ENCODE results near the gene MACC1.
"Not testable (repeated sequence)": the region's sequence is repeated elsewhere in the genome, so short reads cannot be mapped to it uniquely, and the experiment has no call there.

Gene MACC1

DNA sequence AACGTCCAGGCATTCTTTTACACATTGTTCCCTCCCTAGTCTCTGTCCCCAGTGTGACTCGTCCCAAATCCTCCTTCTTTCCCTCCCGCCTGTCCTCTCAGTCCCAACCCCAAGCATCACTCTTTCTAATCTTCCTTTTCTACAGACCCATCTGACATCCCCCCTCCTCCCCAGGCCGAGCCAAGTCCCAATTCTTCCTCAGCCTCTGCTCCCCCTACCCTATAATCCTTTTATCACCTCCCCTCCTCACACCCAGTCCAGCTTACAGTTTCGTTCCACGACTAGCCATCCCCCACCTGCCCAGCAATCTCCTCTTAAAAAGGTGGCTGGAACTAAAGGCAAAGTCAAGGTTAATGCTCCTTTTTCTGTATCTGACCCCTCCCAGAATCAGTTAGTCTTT, 95.1 kb downstream of the MACC1 start:
- Histone ChIP-seq H3K27ac (ENCODE audit: low read depth in 2 of 2, low read length in 2 of 2) (no peak overlapping the region), H3K27me3 (ENCODE audit: control insufficient read depth in 2 of 2, insufficient read depth in 2 of 2, low read length in 2 of 2) (no peaks in the 10 kb centered on the region), H3K4me3 (ENCODE audit: low read length in 2 of 2) (no peak overlapping the region), H3K4me1 (ENCODE audit: control insufficient read depth in 2 of 2, insufficient read depth in 2 of 2, low read length in 2 of 2) (no peaks in the 10 kb centered on the region), H3K36me3 (ENCODE audit: control insufficient read depth in 2 of 2, insufficient read depth in 2 of 2, low read length in 2 of 2) (no peaks in the 10 kb centered on the region), H3K9ac (ENCODE audit: low read depth in 1 of 2, low read length in 2 of 2) (no peak overlapping the region), H3K9me3 (ENCODE audit: control insufficient read depth in 2 of 2, low read length in 2 of 2) (no peaks in the 10 kb centered on the region)

DNA sequence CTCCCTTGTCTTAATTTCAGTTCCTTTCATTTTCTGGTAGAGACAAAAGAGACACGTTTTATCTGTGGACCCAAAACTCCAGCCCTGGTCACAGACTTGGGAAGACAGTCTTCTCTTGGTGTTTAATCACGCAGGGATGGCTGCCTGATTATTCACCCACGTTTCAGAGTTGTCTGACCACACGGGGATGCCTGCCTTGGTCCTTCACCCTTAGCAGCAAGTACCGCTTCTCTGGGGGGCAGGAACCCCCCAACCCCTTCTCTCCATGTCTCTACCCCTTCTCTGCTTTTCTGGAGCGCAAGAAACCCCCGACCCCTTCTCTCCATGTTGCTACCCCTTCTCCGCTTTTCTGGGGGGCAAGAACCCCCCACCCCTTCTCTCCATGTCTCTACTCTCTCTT, 95.8 kb downstream of the MACC1 start:
- Histone ChIP-seq H3K4me3 (ENCODE audit: low read length in 2 of 2) (no peak overlapping the region), H3K4me1 (ENCODE audit: control insufficient read depth in 2 of 2, insufficient read depth in 2 of 2, low read length in 2 of 2) (no peaks in the 10 kb centered on the region), H3K36me3 (ENCODE audit: control insufficient read depth in 2 of 2, insufficient read depth in 2 of 2, low read length in 2 of 2) (no peaks in the 10 kb centered on the region), H3K9ac (ENCODE audit: low read depth in 1 of 2, low read length in 2 of 2) (no peak overlapping the region), H3K9me3 (ENCODE audit: control insufficient read depth in 2 of 2, low read length in 2 of 2) (no peaks in the 10 kb centered on the region), H3K27me3 (ENCODE audit: control insufficient read depth in 2 of 2, insufficient read depth in 2 of 2, low read length in 2 of 2) (no peaks in the 10 kb centered on the region), H3K27ac (ENCODE audit: low read depth in 2 of 2, low read length in 2 of 2) (no peak overlapping the region)

DNA sequence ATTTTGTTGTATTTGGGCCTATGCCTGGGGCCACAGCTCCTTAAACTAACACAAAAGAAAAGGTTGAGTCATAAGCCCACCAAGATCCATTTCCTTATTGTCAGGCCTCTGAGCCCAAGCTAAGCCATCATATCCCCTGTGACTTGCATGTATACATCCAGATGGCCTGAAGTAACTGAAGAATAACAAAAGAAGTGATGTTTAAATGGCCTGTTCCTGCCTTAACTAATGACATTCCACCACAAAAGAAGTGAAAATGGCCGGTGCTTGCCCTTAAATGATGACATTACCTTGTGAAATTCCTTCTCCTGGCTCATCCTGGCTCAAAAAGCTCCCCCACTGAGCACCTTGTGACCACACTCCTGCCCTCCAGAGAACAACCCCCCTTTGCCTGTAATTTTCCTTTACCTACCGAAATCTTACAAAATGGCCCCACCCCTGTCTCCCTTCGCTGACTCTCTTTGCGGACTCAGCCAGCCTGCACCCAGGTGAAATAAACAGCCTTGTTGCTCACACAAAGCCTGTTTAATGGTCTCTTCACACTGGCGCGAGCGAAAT, 96.5 kb downstream of the MACC1 start:
- H3K9ac ChIP-seq (ENCODE audit: low read depth in 1 of 2, low read length in 2 of 2); H3K4me1 ChIP-seq (ENCODE audit: control insufficient read depth in 2 of 2, insufficient read depth in 2 of 2, low read length in 2 of 2); H3K36me3 ChIP-seq (ENCODE audit: control insufficient read depth in 2 of 2, insufficient read depth in 2 of 2, low read length in 2 of 2); H3K9me3 ChIP-seq (ENCODE audit: control insufficient read depth in 2 of 2, low read length in 2 of 2); H3K4me3 ChIP-seq (ENCODE audit: low read length in 2 of 2); H3K27me3 ChIP-seq (ENCODE audit: control insufficient read depth in 2 of 2, insufficient read depth in 2 of 2, low read length in 2 of 2); H3K27ac ChIP-seq (ENCODE audit: low read depth in 2 of 2, low read length in 2 of 2): not testable (repeated sequence)

DNA sequence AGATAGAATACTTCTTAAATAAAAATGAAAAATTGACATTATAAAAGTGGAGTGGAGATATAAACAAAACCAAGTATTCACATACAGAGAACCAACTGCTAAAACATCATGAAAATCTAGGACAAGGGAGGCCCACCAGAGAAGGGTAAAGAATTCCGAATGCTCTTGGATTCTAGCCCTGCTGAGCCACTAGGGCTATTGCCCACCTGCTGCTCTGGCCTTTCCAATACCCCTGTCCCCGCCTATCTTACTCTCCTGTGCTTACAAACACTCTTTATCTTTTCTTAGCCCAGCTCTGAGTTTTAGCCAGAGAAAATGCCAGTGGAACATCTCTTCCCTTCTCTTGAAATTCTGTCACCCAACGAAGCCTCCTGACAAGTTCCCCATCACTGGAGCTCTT, 100.3 kb downstream of the MACC1 start:
- no peaks in the 10 kb centered on the region for H3K9me3 ChIP-seq (ENCODE audit: control insufficient read depth in 2 of 2, low read length in 2 of 2)
- no peaks in the 10 kb centered on the region for H3K27me3 ChIP-seq (ENCODE audit: control insufficient read depth in 2 of 2, insufficient read depth in 2 of 2, low read length in 2 of 2)
- H3K36me3 ChIP-seq (ENCODE audit: control insufficient read depth in 2 of 2, insufficient read depth in 2 of 2, low read length in 2 of 2) = no peaks in the 10 kb centered on the region
- H3K4me3 ChIP-seq (ENCODE audit: low read length in 2 of 2) = no peak overlapping the region
- H3K9ac ChIP-seq (ENCODE audit: low read depth in 1 of 2, low read length in 2 of 2) = no peak overlapping the region
- H3K27ac ChIP-seq (ENCODE audit: low read depth in 2 of 2, low read length in 2 of 2) = no peak overlapping the region
- peaks cover 0 to 6% of the 10 kb centered on the region in 2 donors for H3K4me1 ChIP-seq (ENCODE audit: control insufficient read depth in 2 of 2, insufficient read depth in 2 of 2, low read length in 2 of 2)

DNA sequence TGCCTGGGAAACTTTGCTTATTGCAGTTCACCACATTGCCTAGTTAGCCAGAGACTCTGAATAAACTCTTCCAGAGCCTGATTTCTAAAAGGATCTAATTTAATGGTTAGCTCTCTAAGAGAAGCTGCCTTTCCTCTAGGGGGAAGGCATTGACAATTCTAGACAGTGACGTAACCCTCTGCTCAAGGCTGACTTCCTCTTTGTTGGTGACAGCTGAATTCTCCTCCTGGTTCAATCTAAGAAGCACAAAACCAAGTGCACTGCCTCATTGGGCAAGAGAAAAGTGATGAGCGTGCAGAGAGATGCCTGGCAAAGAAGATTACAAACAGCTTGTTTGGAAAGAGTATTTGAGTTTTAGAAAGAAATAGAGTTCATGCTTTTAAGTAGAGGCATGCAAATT, 102.7 kb downstream of the MACC1 start:
- Histone ChIP-seq H3K4me3 (ENCODE audit: low read length in 2 of 2) (no peak overlapping the region), H3K36me3 (ENCODE audit: control insufficient read depth in 2 of 2, insufficient read depth in 2 of 2, low read length in 2 of 2) (no peaks in the 10 kb centered on the region), H3K4me1 (ENCODE audit: control insufficient read depth in 2 of 2, insufficient read depth in 2 of 2, low read length in 2 of 2) (peaks cover 0 to 6% of the 10 kb centered on the region in 2 donors), H3K9me3 (ENCODE audit: control insufficient read depth in 2 of 2, low read length in 2 of 2) (no peaks in the 10 kb centered on the region), H3K9ac (ENCODE audit: low read depth in 1 of 2, low read length in 2 of 2) (no peak overlapping the region), H3K27me3 (ENCODE audit: control insufficient read depth in 2 of 2, insufficient read depth in 2 of 2, low read length in 2 of 2) (no peaks in the 10 kb centered on the region), H3K27ac (ENCODE audit: low read depth in 2 of 2, low read length in 2 of 2) (no peak overlapping the region)

DNA sequence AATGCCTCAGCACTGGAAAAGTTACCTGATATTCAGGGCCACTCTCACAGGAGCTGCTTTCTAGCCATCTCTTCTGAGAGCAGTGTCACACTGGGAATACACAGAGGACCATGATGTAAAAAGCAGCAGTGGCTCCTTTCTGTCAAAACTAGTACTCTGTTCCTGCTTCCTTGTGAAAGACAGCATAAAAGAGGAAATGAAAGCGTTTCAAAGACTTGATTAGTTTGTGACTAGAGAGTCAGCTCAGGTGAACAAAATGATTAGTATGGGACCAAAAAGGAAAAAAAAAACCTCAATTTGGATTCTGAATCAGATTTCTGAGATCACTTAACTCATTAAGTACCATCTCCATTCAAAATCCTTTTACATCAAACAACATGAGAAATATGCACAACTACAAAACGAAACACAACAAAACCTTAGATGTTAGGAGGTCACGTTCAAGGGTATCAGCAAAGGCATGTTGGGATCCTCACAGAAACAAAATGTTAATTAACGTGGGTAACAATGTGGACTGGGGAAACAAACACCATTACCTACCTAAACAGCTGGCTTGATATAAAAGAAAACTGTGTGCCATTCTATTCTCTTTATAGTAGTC, 103.7 kb downstream of the MACC1 start:
- H3K9ac ChIP-seq (ENCODE audit: low read depth in 1 of 2, low read length in 2 of 2) = no peak overlapping the region
- peaks cover 0 to 6% of the 10 kb centered on the region in 2 donors for H3K4me1 ChIP-seq (ENCODE audit: control insufficient read depth in 2 of 2, insufficient read depth in 2 of 2, low read length in 2 of 2)
- H3K36me3 ChIP-seq (ENCODE audit: control insufficient read depth in 2 of 2, insufficient read depth in 2 of 2, low read length in 2 of 2) = no peaks in the 10 kb centered on the region
- H3K9me3 ChIP-seq (ENCODE audit: control insufficient read depth in 2 of 2, low read length in 2 of 2) = no peaks in the 10 kb centered on the region
- no peak overlapping the region for H3K27ac ChIP-seq (ENCODE audit: low read depth in 2 of 2, low read length in 2 of 2)
- no peak overlapping the region for H3K4me3 ChIP-seq (ENCODE audit: low read length in 2 of 2)
- H3K27me3 ChIP-seq (ENCODE audit: control insufficient read depth in 2 of 2, insufficient read depth in 2 of 2, low read length in 2 of 2) = no peaks in the 10 kb centered on the region

DNA sequence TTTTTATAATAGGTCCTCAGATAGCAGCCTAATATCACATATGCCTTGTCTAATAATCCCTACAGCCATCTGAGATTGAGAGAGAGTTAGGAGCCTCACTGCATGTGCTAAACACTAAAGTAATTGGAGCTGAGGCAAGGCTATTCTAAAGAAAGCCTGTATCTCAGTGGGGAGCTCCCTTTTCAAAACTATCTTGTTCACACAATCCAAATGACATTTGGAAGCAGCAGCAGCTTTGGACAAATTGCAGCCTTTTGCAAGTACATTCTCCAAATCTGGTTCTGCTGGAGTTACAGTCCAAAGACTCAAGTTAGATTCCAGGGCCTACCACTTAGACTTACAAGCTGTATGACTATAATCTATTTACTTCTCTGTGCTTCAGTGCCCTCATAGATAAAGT, 104.5 kb downstream of the MACC1 start:
- Histone ChIP-seq H3K27me3 (ENCODE audit: control insufficient read depth in 2 of 2, insufficient read depth in 2 of 2, low read length in 2 of 2) (no peaks in the 10 kb centered on the region), H3K27ac (ENCODE audit: low read depth in 2 of 2, low read length in 2 of 2) (no peak overlapping the region)

DNA sequence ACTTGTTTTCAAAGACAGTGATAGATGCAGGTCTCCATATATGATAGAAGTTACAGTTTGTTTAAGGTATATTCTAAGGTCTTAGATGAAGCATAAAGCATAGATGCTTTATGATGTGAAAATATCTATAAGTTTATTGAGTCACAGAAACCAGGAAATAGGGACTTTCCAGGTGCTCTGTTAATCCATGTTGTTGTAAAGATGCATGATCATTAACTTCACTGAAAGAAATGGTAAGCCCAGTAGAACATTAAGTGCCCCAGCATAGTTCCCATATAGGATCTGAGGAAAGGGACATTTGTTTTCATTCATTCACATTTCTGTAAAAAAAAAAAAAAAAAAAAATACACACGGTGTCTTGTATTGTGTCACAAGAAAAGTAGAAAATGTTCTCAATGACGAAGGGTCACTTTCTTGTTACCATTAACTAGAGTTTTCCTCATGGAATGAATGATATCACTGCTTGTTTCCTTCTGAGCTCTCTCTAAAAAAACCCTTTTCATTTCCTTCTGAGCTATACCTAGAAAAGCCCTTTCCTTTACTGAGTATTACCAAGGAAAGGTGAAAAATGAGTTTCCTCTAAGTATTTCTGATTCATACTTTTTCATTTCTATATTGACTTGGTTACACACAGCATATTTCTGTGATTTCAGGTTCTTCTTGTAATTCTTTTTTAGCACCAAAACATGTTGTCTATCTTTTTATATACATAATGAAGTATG, 105.2 kb downstream of the MACC1 start:
- Histone ChIP-seq H3K9me3 (ENCODE audit: control insufficient read depth in 2 of 2, low read length in 2 of 2) (no peaks in the 10 kb centered on the region), H3K4me1 (ENCODE audit: control insufficient read depth in 2 of 2, insufficient read depth in 2 of 2, low read length in 2 of 2) (peaks cover 0 to 9% of the 10 kb centered on the region in 2 donors), H3K27me3 (ENCODE audit: control insufficient read depth in 2 of 2, insufficient read depth in 2 of 2, low read length in 2 of 2) (no peaks in the 10 kb centered on the region), H3K9ac (ENCODE audit: low read depth in 1 of 2, low read length in 2 of 2) (no peak overlapping the region), H3K4me3 (ENCODE audit: low read length in 2 of 2) (no peak overlapping the region), H3K36me3 (ENCODE audit: control insufficient read depth in 2 of 2, insufficient read depth in 2 of 2, low read length in 2 of 2) (no peaks in the 10 kb centered on the region), H3K27ac (ENCODE audit: low read depth in 2 of 2, low read length in 2 of 2) (no peak overlapping the region)

More for the DNA sequence above, 104.5 kb downstream of the MACC1 start:
- Histone ChIP-seq H3K9me3 (ENCODE audit: control insufficient read depth in 2 of 2, low read length in 2 of 2) (no peaks in the 10 kb centered on the region), H3K9ac (ENCODE audit: low read depth in 1 of 2, low read length in 2 of 2) (no peak overlapping the region), H3K4me3 (ENCODE audit: low read length in 2 of 2) (no peak overlapping the region), H3K36me3 (ENCODE audit: control insufficient read depth in 2 of 2, insufficient read depth in 2 of 2, low read length in 2 of 2) (no peaks in the 10 kb centered on the region), H3K4me1 (ENCODE audit: control insufficient read depth in 2 of 2, insufficient read depth in 2 of 2, low read length in 2 of 2) (peaks cover 0 to 6% of the 10 kb centered on the region in 2 donors)

DNA sequence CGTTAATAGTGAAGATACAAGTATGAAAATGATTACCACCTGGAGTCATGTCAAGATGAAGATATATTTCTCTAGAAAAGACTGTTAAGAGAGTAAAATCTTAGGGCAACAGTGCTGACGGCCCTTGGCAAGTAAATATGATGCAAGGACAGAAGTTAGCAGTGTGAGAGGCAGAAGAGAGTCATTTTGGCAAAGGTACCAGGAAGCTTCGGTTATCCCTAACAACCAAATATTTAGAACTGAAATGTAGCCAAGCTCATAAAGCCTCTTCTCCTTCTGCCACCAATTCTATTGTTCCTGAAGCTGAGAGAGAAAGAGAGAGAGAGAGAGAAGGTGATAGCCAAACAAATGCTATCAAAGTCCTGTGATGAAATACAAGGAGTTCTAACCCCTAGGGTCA, 109.6 kb downstream of the MACC1 start:
- Histone ChIP-seq H3K4me1 (ENCODE audit: control insufficient read depth in 2 of 2, insufficient read depth in 2 of 2, low read length in 2 of 2) (peaks cover 0 to 7% of the 10 kb centered on the region in 2 donors), H3K27ac (ENCODE audit: low read depth in 2 of 2, low read length in 2 of 2) (no peak overlapping the region), H3K4me3 (ENCODE audit: low read length in 2 of 2) (no peak overlapping the region), H3K27me3 (ENCODE audit: control insufficient read depth in 2 of 2, insufficient read depth in 2 of 2, low read length in 2 of 2) (no peaks in the 10 kb centered on the region), H3K36me3 (ENCODE audit: control insufficient read depth in 2 of 2, insufficient read depth in 2 of 2, low read length in 2 of 2) (no peaks in the 10 kb centered on the region), H3K9ac (ENCODE audit: low read depth in 1 of 2, low read length in 2 of 2) (no peak overlapping the region), H3K9me3 (ENCODE audit: control insufficient read depth in 2 of 2, low read length in 2 of 2) (no peaks in the 10 kb centered on the region)

DNA sequence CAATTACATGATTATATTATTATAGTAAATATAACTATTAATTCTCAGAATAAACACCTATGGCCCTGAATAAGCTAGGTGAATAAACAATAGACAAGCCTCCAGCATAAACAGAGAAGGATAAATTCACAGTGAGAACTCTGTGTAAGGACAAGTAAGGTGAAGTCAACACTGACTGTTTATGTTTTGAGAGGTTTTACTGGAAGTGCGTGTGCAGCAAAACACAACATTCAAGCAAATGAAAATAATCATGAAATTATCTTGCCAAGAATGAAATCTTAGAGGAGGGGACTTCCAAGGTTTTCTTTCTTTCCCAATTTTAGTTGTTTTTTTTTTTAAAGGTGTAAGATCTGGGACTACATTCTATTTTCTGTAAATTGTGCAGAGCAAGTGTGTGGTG, 112.5 kb downstream of the MACC1 start:
- Histone ChIP-seq H3K4me3 (ENCODE audit: low read length in 2 of 2) (no peak overlapping the region), H3K27me3 (ENCODE audit: control insufficient read depth in 2 of 2, insufficient read depth in 2 of 2, low read length in 2 of 2) (no peaks in the 10 kb centered on the region), H3K4me1 (ENCODE audit: control insufficient read depth in 2 of 2, insufficient read depth in 2 of 2, low read length in 2 of 2) (peaks cover 0 to 4% of the 10 kb centered on the region in 2 donors), H3K9ac (ENCODE audit: low read depth in 1 of 2, low read length in 2 of 2) (no peak overlapping the region), H3K36me3 (ENCODE audit: control insufficient read depth in 2 of 2, insufficient read depth in 2 of 2, low read length in 2 of 2) (no peaks in the 10 kb centered on the region), H3K9me3 (ENCODE audit: control insufficient read depth in 2 of 2, low read length in 2 of 2) (no peaks in the 10 kb centered on the region), H3K27ac (ENCODE audit: low read depth in 2 of 2, low read length in 2 of 2) (no peak overlapping the region)
